ENCODE data around the gene BRICD5. TPM values are rescaled to one million over a fixed set of nuclear protein-coding genes. Genes with fewer than 3 reads are reported as not detected.

The BRICD5 gene
- total RNA-seq, 4 donors from 2014 or later, result 0.72 to 10.3 (median 3.5) TPM

- Histone ChIP-seq H3K9me3 (no peaks in the 10 kb centered on the region), H3K4me1 (peaks cover 3 to 28% (median 6%) of the 10 kb centered on the region in 3 donors), H3K4me3 (no peak overlapping the region), H3K36me3 (peaks cover 0 to 60% of the 10 kb centered on the region in 2 donors), H3K27me3 (no peaks in the 10 kb centered on the region), H3K27ac (no peak overlapping the region)
- WGBS, 2 donors (ENCODE audit: low coverage in 1 of 2), result 100% methylated on average over 2 of the region's 18 CpGs; no CpG with 5 or more reads in 1 of the 2 donors
- ATAC-seq, result no peak
- TF ChIP-seq EP300 (IDR thresholded peaks at IDR 0.05) (no peak), CTCF (IDR thresholded peaks at IDR 0.05) (no peak), POLR2AphosphoS5 (IDR thresholded peaks at IDR 0.05) (no peak), POLR2A (IDR thresholded peaks at IDR 0.05) (no peak)
Observed at GRCh38 chr16:2246301-2246885, 35.7 kb upstream of the BRICD5 start.

- 91% methylated on average over 5 of the region's 30 CpGs; no CpG with 5 or more reads in 1 of the 2 donors for WGBS, 2 donors (ENCODE audit: low coverage in 1 of 2)
- no peak for TF ChIP-seq CTCF (IDR thresholded peaks at IDR 0.05)
- no peak for TF ChIP-seq EP300 (IDR thresholded peaks at IDR 0.05)
- TF ChIP-seq POLR2AphosphoS5 (IDR thresholded peaks at IDR 0.05), result no peak
- TF ChIP-seq POLR2A (IDR thresholded peaks at IDR 0.05), result no peak
- Histone ChIP-seq H3K27me3 (no peaks in the 10 kb centered on the region), H3K27ac (no peak overlapping the region), H3K4me3 (no peak overlapping the region), H3K4me1 (peaks cover under 1 to 20% (median 2%) of the 10 kb centered on the region in 3 donors), H3K36me3 (peaks cover 0 to 69% of the 10 kb centered on the region in 2 donors), H3K9me3 (no peaks in the 10 kb centered on the region)
- ATAC-seq, result no peak
Observed at GRCh38 chr16:2244926-2245795, 34.5 kb upstream of the BRICD5 start.

DNA sequence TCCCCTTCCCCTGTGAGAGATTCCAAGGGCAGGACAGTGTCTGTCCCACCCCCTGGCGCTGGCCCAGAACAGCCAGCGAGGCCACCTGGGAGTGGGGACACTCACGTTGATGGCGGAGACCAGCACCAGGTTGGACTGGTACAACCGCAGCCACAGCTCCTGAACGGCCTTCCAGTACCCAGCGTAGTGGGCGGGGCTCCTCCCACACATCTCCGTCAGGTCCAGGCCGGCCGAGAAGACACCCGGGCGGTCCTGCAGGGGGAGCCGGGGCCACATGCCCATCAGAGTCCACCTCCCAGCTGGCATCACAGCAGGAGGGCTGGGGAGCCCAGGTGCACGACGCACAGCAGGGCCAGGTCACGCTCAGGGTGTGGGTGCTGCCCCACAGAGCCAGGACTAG lies 33.6 kb upstream of the BRICD5 start:
- Histone ChIP-seq H3K36me3 (peaks cover 0 to 76% of the 10 kb centered on the region in 2 donors), H3K27ac (no peak overlapping the region), H3K4me1 (peaks cover 0 to 12% (median 0%) of the 10 kb centered on the region in 3 donors), H3K9me3 (no peaks in the 10 kb centered on the region), H3K27me3 (no peaks in the 10 kb centered on the region), H3K4me3 (no peak overlapping the region)
- 60% methylated on average over 2 of the region's 17 CpGs; no CpG with 5 or more reads in 1 of the 2 donors for WGBS, 2 donors (ENCODE audit: low coverage in 1 of 2)
- TF ChIP-seq POLR2A (IDR thresholded peaks at IDR 0.05) (no peak), POLR2AphosphoS5 (IDR thresholded peaks at IDR 0.05) (no peak), CTCF (IDR thresholded peaks at IDR 0.05) (no peak), EP300 (IDR thresholded peaks at IDR 0.05) (no peak)
- ATAC-seq, result no peak

DNA sequence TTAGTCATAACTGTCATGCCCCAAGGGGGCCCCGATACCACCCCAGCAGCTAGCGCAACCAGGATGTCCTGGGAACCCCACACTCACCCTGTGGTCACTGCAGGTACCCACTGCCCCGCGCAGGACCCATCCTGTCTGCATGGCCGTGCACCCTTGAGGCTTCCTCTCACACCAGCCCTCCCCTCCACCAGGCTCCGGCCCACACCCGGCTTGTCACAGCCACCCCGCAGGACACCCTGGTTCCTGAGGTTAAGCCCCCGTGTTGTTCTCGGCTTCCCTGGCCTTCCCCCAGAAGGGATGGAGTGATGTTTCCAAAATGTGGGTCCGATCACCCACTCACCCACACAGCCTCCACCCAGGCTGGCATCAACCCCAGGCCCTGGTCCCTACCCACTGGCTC lies 33.1 kb upstream of the BRICD5 start:
- H3K27ac ChIP-seq, result no peak overlapping the region
- 87 to 90% methylated on average over 3 of the region's 11 CpGs for WGBS, 2 donors (ENCODE audit: low coverage in 1 of 2)
- H3K27me3 ChIP-seq, result no peaks in the 10 kb centered on the region
- no peaks in the 10 kb centered on the region for H3K9me3 ChIP-seq
- peaks cover 0 to 76% of the 10 kb centered on the region in 2 donors for H3K36me3 ChIP-seq
- no peak for ATAC-seq
- no peak overlapping the region for H3K4me3 ChIP-seq
- no peak for TF ChIP-seq CTCF (IDR thresholded peaks at IDR 0.05)
- TF ChIP-seq POLR2A (IDR thresholded peaks at IDR 0.05), result no peak
- no peak for TF ChIP-seq POLR2AphosphoS5 (IDR thresholded peaks at IDR 0.05)
- no peak for TF ChIP-seq EP300 (IDR thresholded peaks at IDR 0.05)
- H3K4me1 ChIP-seq, result peaks cover 0 to 7% (median 0%) of the 10 kb centered on the region in 3 donors

Measured in gastroesophageal sphincter (tissue), 4 donors.